SK-N-MC (cell line): ENCODE measurements around the gene INSL3.

Experiments used
- EZH2 ChIP-seq: fragments of 200-600 bp; sonication (generic); IDR thresholded peaks from one replicate; pipeline ENCODE4 v1.6.1; 2017; ENCODE audit warnings: antibody characterized with exemption
- POLR2AphosphoS5 ChIP-seq: IDR thresholded peaks from 2 replicates; pipeline ENCODE4 v1.6.1; 2012; ENCODE audit warnings: mild to moderate bottlenecking, low read depth, low read length, borderline replicate concordance

GRCh38 chr19:17848595-17849292 is 27.4 kb upstream of the INSL3 start:
- TF ChIP-seq POLR2AphosphoS5 (no peak), EZH2 (no peak)
